Measurements from ENCODE around the gene ERG28. TPM values are rescaled to one million over a fixed set of nuclear protein-coding genes. Genes with fewer than 3 reads are reported as not detected.
A peak's percentile ranks its signal among the peaks of the same experiment; 100 is the strongest.

Gene ERG28
- total and polyA plus RNA-seq, 2 of the 13 experiments (the other 11 are each of a cell fraction or from before 2014, with no cell fraction given), result 27.3 to 32.3 TPM

GRCh38 chr14:75643985-75644384 is 16.7 kb downstream of the ERG28 start (continued):
- TF ChIP-seq FOXP1 (IDR thresholded peaks at IDR 0.05) (no peak), FOXP1 (CRISPR knock-in tag; IDR thresholded peaks at IDR 0.05) (peak; percentile 74), PRDM4 (CRISPR knock-in tag; IDR thresholded peaks at IDR 0.05; ENCODE audit: borderline replicate concordance) (no peak), ZKSCAN5 (CRISPR knock-in tag; IDR thresholded peaks at IDR 0.05) (no peak), ZNF44 (CRISPR knock-in tag; IDR thresholded peaks at IDR 0.05) (no peak), ZNF121 (CRISPR knock-in tag; IDR thresholded peaks at IDR 0.05) (no peak), SOX13 (IDR thresholded peaks at IDR 0.05) (no peak), SOX13 (CRISPR knock-in tag; conservative IDR thresholded peaks at IDR 0.05 in 1 of 2, IDR thresholded peaks at IDR 0.05 in 1 of 2) (peak in 1 of 2 experiments; percentile 53; a peak in 1 of 4 replicates), ZNF33B (CRISPR knock-in tag; IDR thresholded peaks at IDR 0.05) (no peak), EED (CRISPR knock-in tag; IDR thresholded peaks at IDR 0.05) (no peak), TBX3 (IDR thresholded peaks at IDR 0.05; ENCODE audit: borderline replicate concordance) (peak; percentile 40; the same call in 1 of the 2 replicates), ZNF703 (CRISPR knock-in tag; IDR thresholded peaks at IDR 0.05; ENCODE audit: borderline replicate concordance) (no peak), IKZF4 (CRISPR knock-in tag; IDR thresholded peaks at IDR 0.05; ENCODE audit: borderline replicate concordance, low read depth, not compliant biosample characterization) (no peak), ZMYM2 (CRISPR knock-in tag; IDR thresholded peaks at IDR 0.05) (no peak), TAF1 (CRISPR knock-in tag; IDR thresholded peaks at IDR 0.05) (no peak), ZNF432 (CRISPR knock-in tag; IDR thresholded peaks at IDR 0.05; ENCODE audit: borderline replicate concordance) (no peak), NFRKB (IDR thresholded peaks at IDR 0.05) (no peak), FOXJ3 (CRISPR knock-in tag; IDR thresholded peaks at IDR 0.05; ENCODE audit: borderline replicate concordance) (peak; percentile 53; the same call in 1 of the 2 replicates), NBN (conservative IDR thresholded peaks at IDR 0.05) (no peak)
- TF ChIP-seq, protein P1, sequence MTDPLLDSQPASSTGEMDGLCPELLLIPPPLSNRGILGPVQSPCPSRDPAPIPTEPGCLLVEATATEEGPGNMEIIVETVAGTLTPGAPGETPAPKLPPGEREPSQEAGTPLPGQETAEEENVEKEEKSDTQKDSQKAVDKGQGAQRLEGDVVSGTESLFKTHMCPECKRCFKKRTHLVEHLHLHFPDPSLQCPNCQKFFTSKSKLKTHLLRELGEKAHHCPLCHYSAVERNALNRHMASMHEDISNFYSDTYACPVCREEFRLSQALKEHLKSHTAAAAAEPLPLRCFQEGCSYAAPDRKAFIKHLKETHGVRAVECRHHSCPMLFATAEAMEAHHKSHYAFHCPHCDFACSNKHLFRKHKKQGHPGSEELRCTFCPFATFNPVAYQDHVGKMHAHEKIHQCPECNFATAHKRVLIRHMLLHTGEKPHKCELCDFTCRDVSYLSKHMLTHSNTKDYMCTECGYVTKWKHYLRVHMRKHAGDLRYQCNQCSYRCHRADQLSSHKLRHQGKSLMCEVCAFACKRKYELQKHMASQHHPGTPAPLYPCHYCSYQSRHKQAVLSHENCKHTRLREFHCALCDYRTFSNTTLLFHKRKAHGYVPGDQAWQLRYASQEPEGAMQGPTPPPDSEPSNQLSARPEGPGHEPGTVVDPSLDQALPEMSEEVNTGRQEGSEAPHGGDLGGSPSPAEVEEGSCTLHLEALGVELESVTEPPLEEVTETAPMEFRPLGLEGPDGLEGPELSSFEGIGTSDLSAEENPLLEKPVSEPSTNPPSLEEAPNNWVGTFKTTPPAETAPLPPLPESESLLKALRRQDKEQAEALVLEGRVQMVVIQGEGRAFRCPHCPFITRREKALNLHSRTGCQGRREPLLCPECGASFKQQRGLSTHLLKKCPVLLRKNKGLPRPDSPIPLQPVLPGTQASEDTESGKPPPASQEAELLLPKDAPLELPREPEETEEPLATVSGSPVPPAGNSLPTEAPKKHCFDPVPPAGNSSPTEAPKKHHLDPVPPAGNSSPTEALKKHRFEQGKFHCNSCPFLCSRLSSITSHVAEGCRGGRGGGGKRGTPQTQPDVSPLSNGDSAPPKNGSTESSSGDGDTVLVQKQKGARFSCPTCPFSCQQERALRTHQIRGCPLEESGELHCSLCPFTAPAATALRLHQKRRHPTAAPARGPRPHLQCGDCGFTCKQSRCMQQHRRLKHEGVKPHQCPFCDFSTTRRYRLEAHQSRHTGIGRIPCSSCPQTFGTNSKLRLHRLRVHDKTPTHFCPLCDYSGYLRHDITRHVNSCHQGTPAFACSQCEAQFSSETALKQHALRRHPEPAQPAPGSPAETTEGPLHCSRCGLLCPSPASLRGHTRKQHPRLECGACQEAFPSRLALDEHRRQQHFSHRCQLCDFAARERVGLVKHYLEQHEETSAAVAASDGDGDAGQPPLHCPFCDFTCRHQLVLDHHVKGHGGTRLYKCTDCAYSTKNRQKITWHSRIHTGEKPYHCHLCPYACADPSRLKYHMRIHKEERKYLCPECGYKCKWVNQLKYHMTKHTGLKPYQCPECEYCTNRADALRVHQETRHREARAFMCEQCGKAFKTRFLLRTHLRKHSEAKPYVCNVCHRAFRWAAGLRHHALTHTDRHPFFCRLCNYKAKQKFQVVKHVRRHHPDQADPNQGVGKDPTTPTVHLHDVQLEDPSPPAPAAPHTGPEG (CRISPR knock-in tag; IDR thresholded peaks at IDR 0.05), result no peak
- TF ChIP-seq, protein P2, sequence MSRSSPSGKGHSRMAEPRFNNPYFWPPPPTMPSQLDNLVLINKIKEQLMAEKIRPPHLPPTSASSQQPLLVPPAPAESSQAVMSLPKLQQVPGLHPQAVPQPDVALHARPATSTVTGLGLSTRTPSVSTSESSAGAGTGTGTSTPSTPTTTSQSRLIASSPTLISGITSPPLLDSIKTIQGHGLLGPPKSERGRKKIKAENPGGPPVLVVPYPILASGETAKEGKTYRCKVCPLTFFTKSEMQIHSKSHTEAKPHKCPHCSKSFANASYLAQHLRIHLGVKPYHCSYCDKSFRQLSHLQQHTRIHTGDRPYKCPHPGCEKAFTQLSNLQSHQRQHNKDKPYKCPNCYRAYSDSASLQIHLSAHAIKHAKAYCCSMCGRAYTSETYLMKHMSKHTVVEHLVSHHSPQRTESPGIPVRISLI (CRISPR knock-in tag; IDR thresholded peaks at IDR 0.05; ENCODE audit: borderline replicate concordance), result peak; percentile 30; the same call in 1 of the 2 replicates

All from HepG2 (cell line).